ENCODE results near the gene CTNNA1. TPM values are rescaled to one million over a fixed set of nuclear protein-coding genes. Genes with fewer than 3 reads are reported as not detected.

CTNNA1 gene
- total and polyA plus RNA-seq, 9 of the 15 experiments (the other 6 are each of a cell fraction or from before 2014, with no cell fraction given) = 29.6 to 117 (median 89.1) TPM

DNA sequence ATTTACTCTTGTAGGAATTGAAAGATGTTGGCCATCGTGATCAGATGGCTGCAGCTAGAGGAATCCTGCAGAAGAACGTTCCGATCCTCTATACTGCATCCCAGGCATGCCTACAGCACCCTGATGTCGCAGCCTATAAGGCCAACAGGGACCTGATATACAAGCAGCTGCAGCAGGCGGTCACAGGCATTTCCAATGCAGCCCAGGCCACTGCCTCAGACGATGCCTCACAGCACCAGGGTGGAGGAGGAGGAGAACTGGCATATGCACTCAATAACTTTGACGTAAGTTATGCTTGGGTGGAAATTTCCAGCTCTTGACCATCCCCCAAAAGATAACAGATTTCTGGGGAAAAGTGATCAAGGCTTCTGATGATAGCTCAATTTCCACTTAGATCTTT, 71.3 kb downstream of the CTNNA1 start (continued):
- TF ChIP-seq ID3 (CRISPR knock-in tag; IDR thresholded peaks at IDR 0.05) = no peak
- no peak for TF ChIP-seq ID3 (tag; IDR thresholded peaks at IDR 0.05)
- TF ChIP-seq ZC3H4 (CRISPR knock-in tag; IDR thresholded peaks at IDR 0.05; ENCODE audit: borderline replicate concordance) = no peak
- TF ChIP-seq DLX4 (CRISPR knock-in tag; IDR thresholded peaks at IDR 0.05) = no peak

DNA sequence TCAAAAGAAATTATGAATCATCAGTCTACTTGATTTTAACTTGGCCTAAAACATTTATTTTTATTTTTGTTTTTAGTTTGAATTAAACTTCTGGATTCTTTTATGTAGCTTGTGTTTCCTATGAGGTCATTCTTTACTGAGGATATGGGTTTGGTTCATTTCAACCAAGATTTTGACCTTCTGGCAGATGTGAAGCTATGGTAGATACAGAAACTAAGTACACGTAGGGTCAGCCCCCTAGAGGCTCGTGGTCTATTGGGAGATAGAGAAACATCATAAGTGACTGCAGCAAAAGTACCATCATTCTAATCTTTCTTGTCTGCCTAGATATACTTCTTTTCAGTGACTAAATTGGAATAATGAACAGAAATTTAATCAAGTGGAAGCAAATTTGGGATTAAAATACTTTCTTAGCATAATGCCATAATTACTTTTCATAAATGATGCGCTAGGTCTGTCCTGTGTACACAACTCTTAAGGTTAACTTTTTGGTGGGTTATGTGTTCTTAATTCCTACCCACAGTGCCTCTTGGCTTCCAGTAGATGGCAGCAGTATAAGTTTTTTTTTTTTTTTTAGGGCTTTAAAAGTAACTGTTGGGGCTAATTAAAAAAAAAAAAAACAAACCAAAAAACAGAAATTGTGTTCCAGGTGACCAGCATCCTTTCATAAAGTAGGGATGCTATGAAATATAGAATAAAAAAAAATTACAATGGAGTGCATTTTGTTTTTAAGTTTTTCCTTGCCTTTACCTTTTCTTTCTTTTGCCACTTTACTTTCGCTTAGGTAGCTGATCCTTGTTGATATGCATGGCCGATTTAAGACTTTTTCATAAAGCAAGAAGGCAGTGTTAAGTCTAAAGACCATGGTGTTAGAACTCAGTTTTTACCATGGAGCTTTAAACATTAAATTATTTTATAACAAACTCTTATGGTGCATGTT, 72.0 kb downstream of the CTNNA1 start:
- WGBS (ENCODE audit: insufficient coverage, low coverage, missing lambda C conversion rate) = 44% methylated on average over 5 of the region's 5 CpGs
- ATAC-seq (peak; percentile 85), FAIRE-seq (peak; percentile 71), DNase-seq (ENCODE audit: extremely low read depth in 1 of 4, low spot score in 3 of 4) (peak; percentile 8 to 42 (median 35))
- no peak overlapping the region for H3K4me2 ChIP-seq (ENCODE audit: insufficient read depth, low read length)
- H3K4me3 ChIP-seq = no peak overlapping the region
- no peaks in the 10 kb centered on the region for H3K27me3 ChIP-seq (ENCODE audit: control insufficient read depth in 2 of 2, insufficient read depth in 2 of 2, low read length in 2 of 2)
- no peaks in the 10 kb centered on the region for H4K20me1 ChIP-seq (replicated peaks; ENCODE audit: control insufficient read depth, insufficient read depth, low read length)
- no peaks in the 10 kb centered on the region for H3K4me1 ChIP-seq (replicated peaks in 1 of 2; ENCODE audit: control insufficient read depth in 2 of 2, insufficient read depth in 2 of 2, low read length in 2 of 2)
- ChIA-PET POLR2A (interaction anchor here (0.6 to 1.6 kb wide), 4 partner anchors 10 to 169 kb away, joined by 3 to 4 read pairs (median 4); no protein-coding TSS in a partner anchor), CTCF (ENCODE audit: low intra/inter-chr PET ratio) (interaction anchor here (0.6 to 1.0 kb wide), 4 partner anchors 437 to 924 kb away, joined by 3 to 5 read pairs (median 3); no protein-coding TSS in a partner anchor)
- no peak overlapping the region for H3K27ac ChIP-seq (ENCODE audit: extremely low read depth, low read depth, low read length)
- no peaks in the 10 kb centered on the region for H3K9me3 ChIP-seq (replicated peaks; ENCODE audit: control insufficient read depth, insufficient read depth, low read depth, low read length)
- BruUV-seq (replicated peaks) = no TSS peak
- in situ Hi-C loops (cut with MboI) = no loop called here
- TF ChIP-seq NFXL1 (CRISPR knock-in tag; IDR thresholded peaks at IDR 0.05) (no peak), DACH1 (IDR thresholded peaks at IDR 0.05; ENCODE audit: partially characterized antibody) (no peak), CTCF (IDR thresholded peaks at IDR 0.05 in 2 of 3, conservative IDR thresholded peaks at IDR 0.05 in 1 of 3; ENCODE audit: insufficient read depth in 2 of 3, low read depth in 1 of 3, low read length in 3 of 3) (peak; percentile 30 to 56 (median 53); a peak in 5 of 6 replicates), ZNF384 (IDR thresholded peaks at IDR 0.05; ENCODE audit: low read depth, low read length) (peak; percentile 93), TEAD2 (tag; IDR thresholded peaks at IDR 0.05) (no peak)
- H3K9me1 ChIP-seq (ENCODE audit: control insufficient read depth, insufficient read depth, low read length) = no peaks in the 10 kb centered on the region
- H3K36me3 ChIP-seq (ENCODE audit: control insufficient read depth, insufficient read depth, low read length) = peaks cover 35% of the 10 kb centered on the region; the same call in 2 of the 3 replicates
- no peak overlapping the region for H2AFZ ChIP-seq (ENCODE audit: low read depth, low read length)
- intact Hi-C loops (cut with micrococcal nuclease) = loop anchor here (5.0 kb wide), 1 partner anchor 437 kb away; no protein-coding TSS in a partner anchor
- H3K79me2 ChIP-seq (ENCODE audit: control insufficient read depth, insufficient read depth, low read length) = no peaks in the 10 kb centered on the region
- no peak overlapping the region for H3K9ac ChIP-seq (ENCODE audit: insufficient read depth in 1 of 2, low read depth in 2 of 2, low read length in 2 of 2)

Data from K562 (cell line).